T-cell (primary cell): ENCODE measurements around the gene IQSEC1. TPM values are rescaled to one million over a fixed set of nuclear protein-coding genes. Genes with fewer than 3 reads are reported as not detected.

Experiments used
- ATAC-seq, 4 experiments: fragments of 200-7000 bp in 3 of 4; fragments of 150-1000 bp in 1 of 4; cut with Tn5 transposase; replicated peaks in 1 of 4; 1 replicate in 3 of 4; 2 replicates in 1 of 4; pipeline ENCODE4 v1.10.0; 2021; ENCODE audit warnings: moderate library complexity in 3 of 4, mild to moderate bottlenecking in 2 of 4, moderate number of reproducible peaks in 1 of 4
- CTCF ChIA-PET, 2 donors: fragments of 300-600 bp; sonication (Branson Sonifier 250); formaldehyde crosslinking; loops; one replicate each; lab custom pipeline; 2022; ENCODE audit warnings: antibody characterized with exemption in 2 of 2; lab: Charles Lee
- POLR2A ChIA-PET, 2 donors: fragments of 300-600 bp; sonication (Branson Sonifier 250); formaldehyde crosslinking; loops; one replicate each; lab custom pipeline; 2022; ENCODE audit warnings: antibody characterized with exemption in 2 of 2; lab: Charles Lee
- DNase-seq, 35 experiments: peaks; one replicate each; pipeline versions ENCODE4 v3.0.0 to v3.0.0-alpha.2; 2013 to 2023
- H3K27ac ChIP-seq: one replicate; pipeline ENCODE4 v1.5.1; 2013; ENCODE audit warnings: low read length
- H3K27me3 ChIP-seq, 2 experiments: replicated peaks in 1 of 2; 1 replicate in 1 of 2; 2 replicates in 1 of 2; pipeline versions ENCODE4 v1.6.1 to v1.7.0; 2013; ENCODE audit warnings: low read length in 1 of 2, mixed read lengths in 1 of 2; ENCODE audit not compliant: control insufficient read depth in 2 of 2, insufficient read depth in 2 of 2; ENCODE audit errors: extremely low read depth in 1 of 2
- H3K36me3 ChIP-seq, 2 donors: 1 replicate in 1 of 2; 2 replicates in 1 of 2; pipeline versions ENCODE4 v1.6.1 to v1.7.0; 2013; ENCODE audit warnings: low read length in 1 of 2; ENCODE audit not compliant: control insufficient read depth in 2 of 2, insufficient read depth in 1 of 2; ENCODE audit errors: extremely low read depth in 1 of 2
- H3K4me1 ChIP-seq, 2 experiments: 1 replicate in 1 of 2; 2 replicates in 1 of 2; pipeline versions ENCODE4 v1.6.1 to v1.7.0; 2013; ENCODE audit warnings: low read length in 2 of 2, mixed read lengths in 1 of 2; ENCODE audit not compliant: insufficient read depth in 2 of 2, control insufficient read depth in 1 of 2; ENCODE audit errors: extremely low read depth in 1 of 2
- H3K4me3 ChIP-seq, 2 donors: 1 replicate in 1 of 2; 2 replicates in 1 of 2; pipeline versions ENCODE4 v1.5.1 to v1.7.0; 2013; ENCODE audit warnings: mild to moderate bottlenecking in 2 of 2, low read length in 1 of 2, moderate library complexity in 1 of 2; ENCODE audit not compliant: control insufficient read depth in 1 of 2; ENCODE audit errors: extremely low read depth in 1 of 2
- H3K9me3 ChIP-seq: 2 replicates; pipeline ENCODE4 v1.7.0; 2013
- H3K27ac Mint-ChIP-seq, 2 donors: one replicate each; pipeline ENCODE4 v1.8.0; 2020 to 2021; ENCODE audit warnings: mild to moderate bottlenecking in 2 of 2, mixed read lengths in 2 of 2
- H3K27me3 Mint-ChIP-seq, 2 donors: one replicate each; pipeline ENCODE4 v1.8.0; 2021 to 2022; ENCODE audit warnings: mixed read lengths in 2 of 2
- H3K36me3 Mint-ChIP-seq: one replicate; pipeline ENCODE4 v1.8.0; 2021; ENCODE audit warnings: mixed read lengths
- H3K4me1 Mint-ChIP-seq, 3 donors: one replicate each; pipeline ENCODE4 v1.8.0; 2020 to 2022; ENCODE audit warnings: mixed read lengths in 3 of 3, mild to moderate bottlenecking in 1 of 3
- H3K4me3 Mint-ChIP-seq, 3 donors: one replicate each; pipeline ENCODE4 v1.8.0; 2020 to 2022; ENCODE audit warnings: mild to moderate bottlenecking in 3 of 3, mixed read lengths in 3 of 3, moderate library complexity in 3 of 3
- H3K9me3 Mint-ChIP-seq, 3 donors: one replicate each; pipeline ENCODE4 v1.8.0; 2020 to 2022; ENCODE audit warnings: mixed read lengths in 3 of 3
- WGBS: methylation state at CpG from one replicate; pipeline ENCODE4 v1.1.5; 2013; ENCODE audit warnings: missing lambda C conversion rate; ENCODE audit not compliant: insufficient coverage; 5-methylcytosine and 5-hydroxymethylcytosine counted together
- total RNA-seq, 35 experiments: library from RNA in 6 of 35; stranded (reverse) in 6 of 35; fragments of 120-200 nt in 1 of 35; gene quantifications; one replicate each; pipeline versions ENCODE4 v1.2.1 to v1.2.4 and lab custom pipeline; 2013 to 2026

IQSEC1 gene
- total RNA-seq, 5 donors from 2014 or later (not counting 1 experiment from before 2014, with no cell fraction given) = 73.7 to 113 (median 86.9) TPM

DNA sequence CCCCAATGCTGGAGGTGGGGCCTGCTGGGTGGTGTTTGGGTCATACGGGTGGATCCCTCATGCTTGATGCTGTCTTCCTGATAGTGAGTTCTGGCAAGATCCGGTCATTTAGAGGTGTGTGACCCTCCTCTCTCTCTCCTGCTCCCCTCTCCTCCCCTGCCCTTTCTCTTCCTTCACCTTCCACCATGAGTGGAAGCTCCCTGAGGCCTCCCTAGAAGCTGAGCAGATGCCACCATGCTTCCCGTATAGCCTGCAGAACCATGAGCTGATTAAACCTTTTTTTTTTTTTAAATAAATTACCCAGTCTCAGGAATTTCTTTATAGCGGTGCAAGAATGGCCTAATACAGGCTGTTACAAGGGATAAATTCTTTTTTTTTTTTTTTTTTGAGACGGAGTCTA is 36.3 kb upstream of the IQSEC1 start:
- POLR2A ChIA-PET = interaction anchor here in 1 of 2 donors (0.6 kb wide), 1 partner anchor 66 kb away, joined by 5 read pairs; no protein-coding TSS in a partner anchor
- H3K36me3 ChIP-seq = no peaks in the 10 kb centered on the region
- ATAC-seq (no peak), DNase-seq (no peak)
- Mint-ChIP-seq H3K9me3 (no peaks in the 10 kb centered on the region), H3K4me1 (peaks cover 13 to 17% (median 13%) of the 10 kb centered on the region in 3 donors), H3K4me3 (no peak overlapping the region), H3K27me3 (peaks cover 4 to 11% of the 10 kb centered on the region in 2 donors), H3K36me3 (no peaks in the 10 kb centered on the region), H3K27ac (no peak overlapping the region)
- no peaks in the 10 kb centered on the region for H3K9me3 ChIP-seq
- no peak overlapping the region for H3K4me3 ChIP-seq
- WGBS = no CpG with 5 or more reads among the region's 5 CpGs
- H3K27me3 ChIP-seq = peaks cover 0 to 43% of the 10 kb centered on the region in 2 experiments
- peaks cover 3 to 18% of the 10 kb centered on the region in 2 experiments for H3K4me1 ChIP-seq
- CTCF ChIA-PET = interaction anchor here (0.6 to 1.0 kb wide), 3 partner anchors 17 to 778 kb away, joined by 3 to 4 read pairs (median 3); no protein-coding TSS in a partner anchor
- no peak overlapping the region for H3K27ac ChIP-seq

DNA sequence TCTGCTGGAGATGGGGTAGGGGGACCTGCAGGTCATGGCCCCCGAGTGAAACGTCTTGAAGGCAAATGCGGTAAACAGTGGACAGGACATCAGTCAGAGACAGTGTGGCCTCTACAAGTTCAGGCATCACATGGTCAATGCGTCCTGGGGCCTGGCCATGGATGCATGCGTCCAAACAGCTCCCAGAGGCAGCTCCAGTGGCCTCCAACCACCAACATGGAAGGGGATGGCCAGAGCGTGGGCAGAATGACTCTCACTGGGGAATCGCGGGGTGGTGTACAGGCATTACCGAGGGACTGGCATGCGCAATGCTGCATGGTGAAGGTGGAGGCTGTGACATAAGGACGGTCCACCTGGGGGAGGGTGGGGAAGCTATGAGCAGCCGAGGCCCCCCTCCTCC is 35.6 kb upstream of the IQSEC1 start:
- H3K27me3 Mint-ChIP-seq = peaks cover 4 to 11% of the 10 kb centered on the region in 2 donors

GRCh38 chr3:13107661-13108060 is 34.4 kb upstream of the IQSEC1 start:
- Mint-ChIP-seq H3K9me3 (no peaks in the 10 kb centered on the region), H3K4me1 (peaks cover 13 to 17% (median 13%) of the 10 kb centered on the region in 3 donors), H3K27ac (no peak overlapping the region), H3K27me3 (peaks cover 0 to 13% of the 10 kb centered on the region in 2 donors), H3K36me3 (no peaks in the 10 kb centered on the region), H3K4me3 (no peak overlapping the region)
- no peaks in the 10 kb centered on the region for H3K9me3 ChIP-seq
- ChIA-PET POLR2A (no interaction called here), CTCF (no interaction called here)
- peaks cover 3 to 18% of the 10 kb centered on the region in 2 experiments for H3K4me1 ChIP-seq
- 80% methylated on average over 13 of the region's 13 CpGs for WGBS
- no peaks in the 10 kb centered on the region for H3K36me3 ChIP-seq
- H3K4me3 ChIP-seq = no peak overlapping the region
- no peak overlapping the region for H3K27ac ChIP-seq
- ATAC-seq = no peak
- DNase-seq = no peak
- peaks cover 0 to 41% of the 10 kb centered on the region in 2 experiments for H3K27me3 ChIP-seq

More for the DNA sequence above, 35.6 kb upstream of the IQSEC1 start:
- H3K36me3 ChIP-seq = no peaks in the 10 kb centered on the region
- ATAC-seq (no peak), DNase-seq (no peak)
- 90% methylated on average over 5 of the region's 12 CpGs for WGBS
- peaks cover 3 to 18% of the 10 kb centered on the region in 2 experiments for H3K4me1 ChIP-seq
- Mint-ChIP-seq H3K36me3 (no peaks in the 10 kb centered on the region), H3K4me1 (peaks cover 13 to 17% (median 13%) of the 10 kb centered on the region in 3 donors), H3K27ac (no peak overlapping the region), H3K9me3 (no peaks in the 10 kb centered on the region), H3K4me3 (no peak overlapping the region)
- H3K27ac ChIP-seq = no peak overlapping the region
- POLR2A ChIA-PET = interaction anchor here in 1 of 2 donors (0.6 kb wide), 1 partner anchor 33 kb away, joined by 3 read pairs; no protein-coding TSS in a partner anchor
- H3K9me3 ChIP-seq = no peaks in the 10 kb centered on the region
- H3K4me3 ChIP-seq = no peak overlapping the region
- CTCF ChIA-PET = no interaction called here
- H3K27me3 ChIP-seq = peaks cover 0 to 46% of the 10 kb centered on the region in 2 experiments

DNA sequence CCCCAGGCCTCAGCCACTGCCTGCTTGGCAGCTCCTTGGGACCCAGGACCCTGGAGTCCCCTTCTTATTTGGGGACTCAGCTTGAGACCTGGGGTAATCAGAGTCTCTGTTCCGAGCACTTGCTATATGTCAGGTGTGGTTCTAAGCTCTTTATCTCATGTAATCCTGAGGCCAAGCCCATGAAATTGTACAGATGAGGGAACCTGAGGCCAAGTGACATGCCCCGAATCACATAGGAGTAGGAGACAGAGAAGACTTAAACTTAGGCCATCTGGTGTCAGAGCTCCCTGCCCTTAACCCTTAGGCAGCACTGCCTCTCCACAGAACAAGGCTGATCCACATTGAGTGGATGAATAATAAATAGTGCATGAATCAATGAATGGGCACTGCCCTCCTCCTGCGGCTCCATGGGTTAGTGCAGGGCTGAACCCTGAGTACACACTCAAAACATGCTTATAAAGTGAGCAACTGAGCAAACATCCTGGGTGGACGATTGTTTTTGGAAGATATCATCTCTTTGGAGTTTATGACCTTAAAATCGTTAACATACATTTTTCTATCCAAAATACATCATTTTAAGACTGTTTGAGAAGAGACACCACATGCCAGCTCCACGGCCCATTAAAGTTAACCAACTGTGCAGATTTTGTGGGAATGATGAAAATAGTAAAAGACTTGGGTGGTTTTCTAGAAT is 33.2 kb upstream of the IQSEC1 start:
- H3K9me3 Mint-ChIP-seq = no peaks in the 10 kb centered on the region
- H3K27ac ChIP-seq = no peak overlapping the region
- DNase-seq (no peak), ATAC-seq (no peak)
- 100% methylated on average over 1 of the region's 6 CpGs for WGBS
- H3K36me3 Mint-ChIP-seq = no peaks in the 10 kb centered on the region
- no peak overlapping the region for H3K27ac Mint-ChIP-seq
- H3K27me3 Mint-ChIP-seq = peaks cover 0 to 12% of the 10 kb centered on the region in 2 donors
- H3K4me3 ChIP-seq = no peak overlapping the region
- ChIA-PET CTCF (no interaction called here), POLR2A (interaction anchor here in 1 of 2 donors (0.5 kb wide), 1 partner anchor 638 kb away, joined by 3 read pairs; no protein-coding TSS in a partner anchor)
- peaks cover 11 to 12% (median 11%) of the 10 kb centered on the region in 3 donors for H3K4me1 Mint-ChIP-seq
- no peak overlapping the region for H3K4me3 Mint-ChIP-seq
- peaks cover 3 to 16% of the 10 kb centered on the region in 2 experiments for H3K4me1 ChIP-seq
- no peaks in the 10 kb centered on the region for H3K36me3 ChIP-seq
- H3K9me3 ChIP-seq = no peaks in the 10 kb centered on the region
- H3K27me3 ChIP-seq = peaks cover 0 to 29% of the 10 kb centered on the region in 2 experiments

DNA sequence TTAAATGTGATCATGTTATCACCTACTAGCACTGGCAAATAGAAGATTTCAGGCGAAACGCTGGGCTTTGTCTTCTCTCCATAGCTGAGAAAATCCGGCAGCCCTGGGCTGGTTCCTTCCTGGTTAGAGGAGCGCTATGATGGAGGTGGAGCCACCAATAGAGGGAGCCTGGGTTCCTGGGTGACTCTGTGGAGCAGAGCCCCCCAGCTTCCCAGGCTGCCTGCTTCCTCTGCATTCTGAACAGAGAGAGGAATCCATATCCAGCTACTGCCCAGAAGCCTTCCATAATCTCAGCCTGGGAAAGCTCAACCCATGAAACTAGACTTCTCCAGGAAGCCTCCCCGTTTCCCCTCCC is 32.6 kb upstream of the IQSEC1 start:
- Histone ChIP-seq H3K36me3 (no peaks in the 10 kb centered on the region), H3K4me3 (no peak overlapping the region), H3K4me1 (peaks cover 2 to 10% of the 10 kb centered on the region in 2 experiments), H3K27me3 (peaks cover 0 to 24% of the 10 kb centered on the region in 2 experiments), H3K27ac (no peak overlapping the region), H3K9me3 (no peaks in the 10 kb centered on the region)
- POLR2A ChIA-PET = interaction anchor here in 1 of 2 donors (0.5 kb wide), 1 partner anchor 639 kb away, joined by 3 read pairs; no protein-coding TSS in a partner anchor
- H3K36me3 Mint-ChIP-seq = no peaks in the 10 kb centered on the region
- no peak for ATAC-seq
- DNase-seq = no peak
- no peaks in the 10 kb centered on the region for H3K9me3 Mint-ChIP-seq
- WGBS = 94% methylated on average over 2 of the region's 5 CpGs
- no peak overlapping the region for H3K4me3 Mint-ChIP-seq
- H3K27me3 Mint-ChIP-seq = peaks cover 0 to 12% of the 10 kb centered on the region in 2 donors
- no peak overlapping the region for H3K27ac Mint-ChIP-seq
- peaks cover 5 to 6% (median 6%) of the 10 kb centered on the region in 3 donors for H3K4me1 Mint-ChIP-seq
- CTCF ChIA-PET = no interaction called here

GRCh38 chr3:13105181-13105895 is 32.1 kb upstream of the IQSEC1 start:
- no peak for ATAC-seq
- peaks cover 0 to 9% of the 10 kb centered on the region in 2 donors for H3K27me3 Mint-ChIP-seq
- H3K4me3 ChIP-seq = no peak overlapping the region
- no peaks in the 10 kb centered on the region for H3K9me3 Mint-ChIP-seq
- peaks cover 0 to 5% of the 10 kb centered on the region in 2 experiments for H3K4me1 ChIP-seq
- no peak overlapping the region for H3K27ac Mint-ChIP-seq
- no peak for DNase-seq
- H3K36me3 Mint-ChIP-seq = no peaks in the 10 kb centered on the region
- H3K4me1 Mint-ChIP-seq = peaks cover under 1% of the 10 kb centered on the region in 3 donors
- CTCF ChIA-PET = no interaction called here
- no peaks in the 10 kb centered on the region for H3K9me3 ChIP-seq
- no peaks in the 10 kb centered on the region for H3K36me3 ChIP-seq
- POLR2A ChIA-PET = no interaction called here
- no peak overlapping the region for H3K27ac ChIP-seq
- peaks cover 0 to 24% of the 10 kb centered on the region in 2 experiments for H3K27me3 ChIP-seq
- WGBS = 93% methylated on average over 6 of the region's 8 CpGs
- H3K4me3 Mint-ChIP-seq = no peak overlapping the region
